HG03066 (cell line): ENCODE results near the gene ARSA.
A peak's percentile ranks its signal among the peaks of the same experiment; 100 is the strongest.

Experiments
- ATAC-seq: cut with Tn5 transposase; IDR thresholded peaks from one replicate; pipeline ENCODE4 v1.9.1; 2021; ENCODE audit warnings: low read depth; ENCODE audit not compliant: unreplicated experiment

The ARSA gene

GRCh38 chr22:50582493-50583293 lies 45.3 kb downstream of the ARSA start, which contains the start of gene CHKB:
CHKB (minus strand) TSS chr22:50582849; CDS start chr22:50582781, 68 bp downstream.
- peak; percentile 86 for ATAC-seq

DNA sequence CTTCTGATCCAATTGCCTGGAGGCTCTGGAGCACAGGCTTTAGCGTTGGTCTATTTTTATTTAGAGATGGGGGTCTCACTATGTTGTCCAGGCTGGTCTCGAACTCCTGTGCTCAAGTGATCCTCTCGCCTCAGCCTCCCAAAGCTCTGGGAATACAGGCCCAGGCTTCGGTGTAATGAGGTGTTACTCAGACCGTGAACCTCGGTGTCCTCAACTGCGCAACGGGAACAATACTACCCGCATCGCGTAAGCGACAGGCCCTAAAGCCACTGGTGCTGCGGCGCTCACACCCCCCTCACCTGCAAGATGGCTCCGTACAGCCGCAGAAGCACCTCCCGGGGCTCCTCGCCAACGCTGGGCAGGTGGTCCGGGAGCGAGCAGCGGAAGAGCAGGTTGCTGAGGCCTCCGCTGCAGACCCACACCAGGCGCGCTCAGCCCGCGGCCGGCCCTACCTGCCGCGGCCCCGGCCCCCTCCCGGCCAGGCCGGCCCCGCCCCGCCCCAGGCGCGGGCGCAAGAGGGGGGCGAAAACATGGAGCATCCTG lies 45.9 kb downstream of the ARSA start:
- ATAC-seq, result no peak

- ATAC-seq, result no peak
Measured at GRCh38 chr22:50581031-50581949, 46.7 kb downstream of the ARSA start.

DNA sequence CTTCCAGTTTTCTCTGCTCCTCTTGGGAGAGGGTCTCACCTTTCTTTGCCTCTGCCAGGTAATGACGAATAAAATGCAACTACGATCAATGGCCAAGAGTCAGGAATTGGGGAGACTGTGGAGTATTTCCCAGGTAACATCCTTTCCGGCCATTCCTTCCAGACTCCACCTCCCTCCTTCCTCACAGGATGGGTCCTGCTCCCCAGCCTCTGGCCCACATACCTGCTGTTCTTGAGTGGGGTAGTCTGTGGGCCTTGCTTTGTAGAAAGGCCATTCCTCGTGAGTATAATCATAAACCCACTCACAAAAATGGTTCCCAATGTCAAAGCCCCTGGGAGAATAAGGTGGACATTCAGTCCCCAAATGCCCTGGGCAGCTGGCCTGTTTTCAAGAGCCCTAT lies 48.2 kb downstream of the ARSA start:
- no peak for ATAC-seq

DNA sequence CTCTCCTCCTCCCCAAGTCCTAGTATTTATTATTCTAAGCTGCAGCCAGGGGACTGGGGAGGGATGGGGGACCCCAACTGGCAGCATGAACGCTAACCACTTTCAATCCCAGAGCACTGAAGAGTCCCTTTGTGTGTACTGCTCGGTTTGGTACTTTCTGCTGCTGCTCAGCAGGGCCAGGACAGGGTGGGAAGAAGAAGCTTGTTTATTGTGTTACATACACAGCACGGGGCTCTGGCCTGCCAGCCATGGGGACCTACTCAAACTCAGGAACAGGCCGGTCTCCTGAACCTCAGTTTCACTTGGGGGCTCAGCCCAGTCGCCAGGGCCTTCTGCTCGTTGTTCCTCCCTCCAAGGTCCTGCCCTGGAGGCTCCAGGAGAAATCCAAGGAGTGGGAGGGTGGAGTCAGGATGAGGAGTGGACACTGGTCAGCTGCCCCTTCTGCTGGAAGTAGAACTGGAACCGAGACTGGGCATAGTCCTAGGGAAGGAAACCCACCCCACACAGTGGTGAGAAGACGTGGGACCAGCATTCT lies 49.1 kb downstream of the ARSA start:
- no peak for ATAC-seq

DNA sequence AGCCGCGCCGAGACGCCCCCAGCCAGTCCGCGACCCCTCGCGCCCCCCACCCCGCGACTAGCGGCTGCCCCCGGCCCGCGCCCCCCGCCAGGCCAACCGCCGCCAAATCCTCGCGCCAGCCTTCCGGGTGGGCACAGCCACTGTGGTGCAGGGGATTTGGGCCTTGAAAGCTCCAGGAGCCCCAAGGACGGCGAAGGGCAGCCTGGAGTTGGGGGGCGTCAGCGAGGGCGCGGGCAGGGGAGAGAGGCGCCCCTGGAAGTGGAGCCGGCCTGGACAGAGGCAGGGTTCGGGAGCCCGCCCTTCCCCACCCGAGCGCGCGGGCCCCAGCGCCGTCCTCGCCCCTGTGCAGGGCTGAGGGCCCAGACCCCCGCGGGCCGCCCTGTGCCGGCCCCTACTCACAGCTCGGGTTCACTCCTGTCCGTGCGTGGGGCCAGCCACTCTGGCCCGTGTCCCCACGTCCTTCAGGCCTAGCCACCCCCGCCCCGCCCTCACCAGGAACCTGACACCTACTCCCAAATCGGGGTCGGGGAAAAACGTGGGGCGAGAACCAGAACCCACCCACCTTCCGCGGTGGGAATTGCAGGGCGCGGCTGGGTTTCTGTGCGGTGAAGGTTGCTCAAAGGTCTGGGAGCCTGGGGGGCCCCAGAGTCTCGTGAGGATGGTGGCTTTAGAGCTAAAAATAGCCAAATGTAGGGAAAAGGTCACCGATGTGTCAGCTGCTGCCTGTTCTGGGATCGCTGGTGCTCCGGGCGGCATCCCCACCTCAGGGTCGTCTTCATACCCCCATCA lies 49.8 kb downstream of the ARSA start, which contains the start of gene CPT1B:
Gene CPT1B, minus strand, starts transcription at position 441 of the 789 bp plus-strand sequence. CDS start 512 bp downstream, outside the sequence.
- ATAC-seq, result no peak

DNA sequence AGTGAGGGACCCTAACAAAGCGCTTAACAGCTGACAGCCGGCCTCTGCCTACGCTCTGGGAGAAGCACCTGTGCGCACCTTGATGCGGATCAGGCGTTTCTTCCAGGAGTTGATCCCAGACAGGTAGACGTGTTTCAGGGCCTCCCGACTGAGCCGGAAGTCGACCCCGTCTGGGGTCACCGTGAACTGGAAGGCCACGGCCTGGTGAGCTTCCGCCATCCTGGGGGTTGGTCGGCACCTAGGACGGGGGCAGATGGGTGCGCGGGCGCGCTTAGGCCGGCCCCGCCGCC lies 50.3 kb downstream of the ARSA start:
- ATAC-seq, result no peak

DNA sequence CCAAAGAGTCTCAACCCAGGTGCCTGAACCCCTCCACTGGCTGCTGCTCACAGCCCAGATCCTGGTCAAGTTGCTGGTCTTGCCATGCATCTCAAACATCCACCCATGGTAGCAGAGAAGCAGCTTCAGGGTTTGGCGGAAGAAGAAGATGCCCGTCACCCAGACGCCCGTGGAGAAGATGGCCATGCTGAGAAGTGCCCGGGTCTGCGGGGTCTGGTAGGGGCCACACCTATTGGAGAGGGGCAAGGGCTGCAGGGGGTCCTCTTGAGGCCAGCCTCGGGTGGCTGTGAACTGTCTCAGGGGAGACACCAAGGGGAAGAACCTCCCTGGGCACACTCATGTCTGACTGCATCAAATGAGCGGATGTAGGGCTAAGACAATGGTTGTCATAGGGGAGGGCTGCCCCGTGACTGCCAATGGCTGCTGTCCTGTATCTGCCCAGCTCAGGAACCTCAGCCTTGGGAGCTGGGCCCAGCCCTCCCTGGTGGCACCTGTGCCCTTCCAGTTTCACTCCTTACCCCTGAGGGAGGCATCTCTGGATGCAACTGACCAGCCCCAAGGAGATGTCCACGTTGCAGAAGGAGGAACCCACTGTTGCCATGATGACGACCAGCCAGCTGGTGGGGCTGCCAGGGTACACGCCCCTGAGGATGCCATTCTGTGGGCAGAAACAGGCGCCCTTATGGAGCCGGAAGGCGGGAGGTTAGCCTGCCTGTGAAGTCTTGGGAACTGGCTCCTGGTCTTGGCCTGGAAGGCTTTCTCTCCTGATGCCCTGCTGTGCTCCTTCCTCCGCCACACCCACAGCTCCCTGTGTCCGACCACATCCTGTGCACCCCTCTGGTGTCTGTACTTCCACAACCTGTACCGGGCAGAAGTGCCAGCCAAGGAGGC lies 50.9 kb downstream of the ARSA start:
- no peak for ATAC-seq

DNA sequence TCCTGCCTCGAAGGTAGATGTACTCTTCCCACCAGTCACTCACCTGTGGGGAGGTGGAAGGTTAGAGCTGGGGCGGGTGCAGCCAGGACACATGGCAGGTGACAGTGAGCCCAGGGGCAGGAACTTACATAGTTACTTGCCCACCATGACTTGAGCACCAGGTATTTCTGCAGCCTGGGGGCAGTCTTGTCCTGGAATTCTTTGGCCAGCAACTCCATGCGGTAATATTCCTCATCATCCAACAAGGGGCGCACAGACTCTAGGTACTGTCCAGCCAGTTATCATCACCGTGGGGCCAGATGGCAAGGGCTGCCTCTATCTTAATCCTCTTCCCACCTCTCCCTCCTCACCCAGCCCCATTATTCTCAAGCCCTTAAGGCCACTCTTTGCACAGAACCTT lies 51.9 kb downstream of the ARSA start:
- no peak for ATAC-seq

DNA sequence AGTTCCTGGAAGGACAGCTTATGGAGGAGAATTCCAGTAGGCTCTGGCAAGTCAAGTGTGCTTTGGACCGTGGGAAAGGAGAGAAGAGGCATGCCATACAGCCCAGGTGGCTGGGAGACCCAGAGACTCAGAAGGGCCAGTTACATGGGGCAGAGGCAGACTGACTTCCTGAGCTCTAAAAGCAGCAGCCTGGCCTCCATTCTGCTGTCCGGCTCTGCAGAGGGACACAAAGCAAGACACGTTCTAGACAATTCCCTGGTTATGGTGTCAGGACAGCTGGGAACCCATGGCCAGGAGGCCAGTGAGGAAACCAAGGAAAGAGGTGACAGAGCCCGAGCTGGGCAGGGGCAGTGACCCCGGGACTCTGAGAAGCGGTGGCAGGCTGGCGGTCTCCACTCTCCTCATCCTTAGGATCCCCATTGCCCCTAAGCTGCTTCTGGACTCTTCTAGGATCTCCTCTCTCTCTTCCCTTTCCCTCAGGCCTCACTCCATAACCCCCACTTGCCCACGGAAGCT lies 52.5 kb downstream of the ARSA start:
- no peak for ATAC-seq
